B cell (primary cell): ENCODE data around the gene TYSND1. TPM values are rescaled to one million over a fixed set of nuclear protein-coding genes. Genes with fewer than 3 reads are reported as not detected.

Experiments used
- ATAC-seq: fragments of 200-7000 bp; cut with Tn5 transposase; one replicate; pipeline ENCODE4 v1.10.0; 2021; ENCODE audit warnings: low read depth, mild to moderate bottlenecking, moderate number of reproducible peaks, moderate library complexity
- CTCF ChIA-PET: fragments of 350-600 bp; sonication (Branson Sonifier 250); formaldehyde crosslinking; loops from one replicate; lab custom pipeline; 2021; ENCODE audit warnings: antibody characterized with exemption, inconsistent platforms; lab: Charles Lee
- POLR2A ChIA-PET: fragments of 350-600 bp; sonication (Branson Sonifier 250); formaldehyde crosslinking; loops from one replicate; lab custom pipeline; 2021; ENCODE audit warnings: antibody characterized with exemption; lab: Charles Lee
- DNase-seq: peaks from one replicate; pipeline ENCODE4 v3.0.0; 2013
- H2AFZ ChIP-seq: 2 replicates; pipeline ENCODE4 v1.6.1; 2012; ENCODE audit warnings: mild to moderate bottlenecking, low read depth, low read length; ENCODE audit not compliant: insufficient read depth, poor library complexity, severe bottlenecking
- H3K27ac ChIP-seq, 2 donors: 1 replicate in 1 of 2; 2 replicates in 1 of 2; pipeline ENCODE4 v1.5.1; 2012 to 2013; ENCODE audit warnings: low read length in 2 of 2, mild to moderate bottlenecking in 2 of 2, moderate library complexity in 1 of 2
- H3K27me3 ChIP-seq, 4 experiments: fragments of 200-600 bp in 1 of 4; sonication (generic) in 1 of 4; replicated peaks in 1 of 4; 1 replicate in 2 of 4; 2 replicates in 2 of 4; pipeline versions ENCODE4 v1.6.1 to v1.7.0; 2013 to 2016; ENCODE audit warnings: low read length in 3 of 4, mild to moderate bottlenecking in 2 of 4, mixed read lengths in 1 of 4, moderate library complexity in 1 of 4; ENCODE audit not compliant: insufficient read depth in 4 of 4, control insufficient read depth in 3 of 4; ENCODE audit errors: control extremely low read depth in 1 of 4
- H3K36me3 ChIP-seq, 2 experiments: replicated peaks in 1 of 2; 1 replicate in 1 of 2; 2 replicates in 1 of 2; pipeline versions ENCODE4 v1.6.1 to v1.7.1; 2013; ENCODE audit warnings: low read length in 1 of 2; ENCODE audit not compliant: insufficient read depth in 2 of 2, control insufficient read depth in 1 of 2; ENCODE audit errors: control extremely low read depth in 1 of 2, extremely low read depth in 1 of 2
- H3K4me1 ChIP-seq, 2 donors: fragments of 200-600 bp in 1 of 2; sonication (generic) in 1 of 2; 1 replicate in 1 of 2; 2 replicates in 1 of 2; pipeline versions ENCODE4 v1.5.1 to v1.6.1; 2013 to 2017; ENCODE audit warnings: low read length in 2 of 2; ENCODE audit not compliant: control insufficient read depth in 2 of 2, insufficient read depth in 2 of 2
- H3K4me2 ChIP-seq: replicated peaks from 2 replicates; pipeline ENCODE3; 2012; ENCODE audit warnings: mild to moderate bottlenecking, low read depth, low read length; ENCODE audit not compliant: poor library complexity, severe bottlenecking
- H3K4me3 ChIP-seq, 5 experiments: fragments of 200-600 bp in 1 of 5; sonication (generic) in 1 of 5; 1 replicate in 3 of 5; 2 replicates in 2 of 5; pipeline versions ENCODE4 v1.5.1 to v1.7.0; 2011 to 2016; ENCODE audit warnings: low read length in 4 of 5, mild to moderate bottlenecking in 4 of 5, low read depth in 2 of 5, control low read depth in 1 of 5, moderate library complexity in 1 of 5; ENCODE audit not compliant: insufficient read depth in 1 of 5; ENCODE audit errors: control extremely low read depth in 1 of 5, extremely low read depth in 1 of 5
- H3K79me2 ChIP-seq: fragments of 200-600 bp; sonication (generic); one replicate; pipeline ENCODE4 v1.6.0; 2016; ENCODE audit warnings: low read length; ENCODE audit not compliant: control insufficient read depth, insufficient read depth
- H3K9ac ChIP-seq: fragments of 200-600 bp; sonication (generic); 2 replicates; pipeline ENCODE4 v1.6.1; 2017; ENCODE audit warnings: mild to moderate bottlenecking, low read length, moderate library complexity
- H3K9me3 ChIP-seq, 3 donors: one replicate each; pipeline versions ENCODE4 v1.6.1 to v1.7.1; 2013; ENCODE audit warnings: low read length in 2 of 3; ENCODE audit not compliant: control insufficient read depth in 2 of 3, insufficient read depth in 1 of 3; ENCODE audit errors: control extremely low read depth in 1 of 3
- H4K20me1 ChIP-seq: 2 replicates; pipeline ENCODE4 v1.6.0; 2012; ENCODE audit warnings: mild to moderate bottlenecking, low read length; ENCODE audit not compliant: insufficient read depth, control insufficient read depth, poor library complexity, severe bottlenecking
- H3K27ac Mint-ChIP-seq: one replicate; pipeline ENCODE4 v1.8.0; 2021; ENCODE audit warnings: mixed read lengths
- H3K27me3 Mint-ChIP-seq: one replicate; pipeline ENCODE4 v1.8.0; 2021; ENCODE audit warnings: mixed read lengths
- H3K4me1 Mint-ChIP-seq: one replicate; pipeline ENCODE4 v1.8.0; 2021; ENCODE audit warnings: mixed read lengths
- H3K4me3 Mint-ChIP-seq: one replicate; pipeline ENCODE4 v1.8.0; 2021; ENCODE audit warnings: mixed read lengths
- H3K9me3 Mint-ChIP-seq: one replicate; pipeline ENCODE4 v1.8.0; 2022; ENCODE audit warnings: mixed read lengths; ENCODE audit not compliant: insufficient read depth
- EZH2 ChIP-seq: IDR thresholded peaks from 2 replicates; pipeline ENCODE4 v1.6.1; 2012; ENCODE audit warnings: borderline replicate concordance, low read depth, mild to moderate bottlenecking, moderate library complexity, low read length; ENCODE audit not compliant: insufficient read depth, poor library complexity, severe bottlenecking
- WGBS: methylation state at CpG from one replicate; pipeline ENCODE4 v1.1.5; 2013; ENCODE audit warnings: missing lambda C conversion rate; ENCODE audit not compliant: insufficient coverage; 5-methylcytosine and 5-hydroxymethylcytosine counted together
- intact Hi-C: fragments of 100-400 bp; cut with micrococcal nuclease; formaldehyde crosslinking; loops from one replicate; pipeline ENCODE4 v1.10.0; 2022
- polyA plus RNA-seq: library from polyadenylated mRNA; depleted of rRNA; stranded (reverse); fragments of >200 nt; gene quantifications from 2 replicates; pipeline ENCODE4 v1.2.3, GENCODE V29; 2012
- total RNA-seq, 2 donors: library from RNA; stranded (reverse); fragments of 120-200 nt in 1 of 2; gene quantifications; 1 replicate in 1 of 2; 2 replicates in 1 of 2; pipeline versions ENCODE4 v1.2.3 to v1.2.4, GENCODE V29; 2013 to 2022
- TF ChIP-seq, protein P1 (sequence below): fragments of 200-600 bp; IDR thresholded peaks from one replicate; pipeline ENCODE4 v1.8.0; 2022; ENCODE audit warnings: antibody characterized with exemption, mild to moderate bottlenecking

TYSND1 gene
- total and polyA plus RNA-seq, 2 donors (not counting 1 experiment from before 2014, with no cell fraction given): 28.0 to 34.1 TPM

DNA sequence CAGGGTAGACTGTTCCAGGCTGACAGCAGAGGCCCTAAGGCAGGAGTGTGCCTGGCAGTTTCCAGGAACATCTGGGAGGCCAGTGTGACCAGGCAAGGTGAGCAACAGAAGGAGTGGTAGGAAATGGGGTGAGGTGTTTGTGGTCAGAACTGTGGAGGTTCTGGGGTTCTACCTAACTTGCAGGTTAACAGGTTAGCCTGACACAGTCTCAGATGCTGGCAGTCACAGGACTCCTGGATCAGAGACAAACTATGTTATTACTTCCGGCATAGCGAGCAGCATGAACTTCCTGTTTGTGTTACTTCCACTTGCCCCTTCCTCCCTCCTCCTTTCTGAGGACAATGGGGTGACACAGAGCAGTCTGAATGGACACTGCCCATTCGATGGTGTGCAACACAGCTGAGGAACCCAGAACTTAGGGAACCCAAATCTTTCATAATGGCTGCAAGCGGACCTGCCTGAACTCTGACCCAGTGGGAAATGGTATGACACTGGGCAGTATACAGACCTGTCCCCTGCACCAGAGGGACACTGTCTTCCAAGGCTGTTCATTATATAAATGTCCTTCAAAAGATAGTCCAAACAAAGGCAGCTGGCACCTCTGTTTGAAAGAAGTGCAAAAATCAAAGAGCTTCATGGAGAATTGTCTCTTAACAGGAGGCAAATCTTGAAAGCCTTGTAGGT, 27.7 kb upstream of the TYSND1 start:
- H3K27me3 ChIP-seq: no peaks in the 10 kb centered on the region
- no peaks in the 10 kb centered on the region for H3K36me3 ChIP-seq
- TF ChIP-seq, protein P1, sequence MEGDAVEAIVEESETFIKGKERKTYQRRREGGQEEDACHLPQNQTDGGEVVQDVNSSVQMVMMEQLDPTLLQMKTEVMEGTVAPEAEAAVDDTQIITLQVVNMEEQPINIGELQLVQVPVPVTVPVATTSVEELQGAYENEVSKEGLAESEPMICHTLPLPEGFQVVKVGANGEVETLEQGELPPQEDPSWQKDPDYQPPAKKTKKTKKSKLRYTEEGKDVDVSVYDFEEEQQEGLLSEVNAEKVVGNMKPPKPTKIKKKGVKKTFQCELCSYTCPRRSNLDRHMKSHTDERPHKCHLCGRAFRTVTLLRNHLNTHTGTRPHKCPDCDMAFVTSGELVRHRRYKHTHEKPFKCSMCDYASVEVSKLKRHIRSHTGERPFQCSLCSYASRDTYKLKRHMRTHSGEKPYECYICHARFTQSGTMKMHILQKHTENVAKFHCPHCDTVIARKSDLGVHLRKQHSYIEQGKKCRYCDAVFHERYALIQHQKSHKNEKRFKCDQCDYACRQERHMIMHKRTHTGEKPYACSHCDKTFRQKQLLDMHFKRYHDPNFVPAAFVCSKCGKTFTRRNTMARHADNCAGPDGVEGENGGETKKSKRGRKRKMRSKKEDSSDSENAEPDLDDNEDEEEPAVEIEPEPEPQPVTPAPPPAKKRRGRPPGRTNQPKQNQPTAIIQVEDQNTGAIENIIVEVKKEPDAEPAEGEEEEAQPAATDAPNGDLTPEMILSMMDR: no peak
- no peak for TF ChIP-seq EZH2
- Mint-ChIP-seq H3K4me1 (peaks cover 21% of the 10 kb centered on the region), H3K9me3 (no peaks in the 10 kb centered on the region), H3K27ac (peak overlapping the region; percentile 74), H3K4me3 (peak overlapping the region; percentile 32), H3K27me3 (peaks cover 4% of the 10 kb centered on the region)
- H4K20me1 ChIP-seq: peaks cover 9% of the 10 kb centered on the region
- H3K79me2 ChIP-seq: peaks cover 15% of the 10 kb centered on the region
- DNase-seq (peak; percentile 42), ATAC-seq (no peak)
- H3K27ac ChIP-seq: peak overlapping the region in 1 of 2 donors; percentile 43
- POLR2A ChIA-PET: no interaction called here
- peak overlapping the region; percentile 33 for H3K4me2 ChIP-seq
- no peaks in the 10 kb centered on the region for H3K9me3 ChIP-seq
- 55% methylated on average over 4 of the region's 4 CpGs for WGBS
- no peak overlapping the region for H3K4me3 ChIP-seq
- H2AFZ ChIP-seq: peak overlapping the region; percentile 89
- intact Hi-C loops: no loop called here
- H3K4me1 ChIP-seq: peaks cover 11 to 22% of the 10 kb centered on the region in 2 donors
- H3K9ac ChIP-seq: peak overlapping the region; percentile 29
- CTCF ChIA-PET: interaction anchor here (1.5 kb wide), 1 partner anchor 29 kb away, joined by 3 read pairs; no protein-coding TSS in a partner anchor
